Superior temporal gyrus (tissue), 1 donor: Measurements from ENCODE around the gene SCARF1.

Source experiments
- DNase-seq: peaks from one replicate; pipeline ENCODE4 v3.0.0-alpha.2; 2016; ENCODE audit errors: extremely low spot score

The SCARF1 gene

GRCh38 chr17:1598399-1599095, 47.0 kb downstream of the SCARF1 start:
- no peak for DNase-seq

GRCh38 chr17:1597861-1598342, 47.6 kb downstream of the SCARF1 start:
- no peak for DNase-seq

GRCh38 chr17:1593630-1593931, 52.0 kb downstream of the SCARF1 start:
- no peak for DNase-seq

- DNase-seq = no peak
Measured at GRCh38 chr17:1592751-1593629, 52.5 kb downstream of the SCARF1 start.

GRCh38 chr17:1591474-1592090, 54.0 kb downstream of the SCARF1 start:
- DNase-seq = no peak

GRCh38 chr17:1590747-1591473, 54.6 kb downstream of the SCARF1 start:
- DNase-seq = no peak

- peak; percentile 40 for DNase-seq
Measured at GRCh38 chr17:1590029-1590746, 55.3 kb downstream of the SCARF1 start.

- DNase-seq = no peak
Measured at GRCh38 chr17:1588821-1589585, 56.5 kb downstream of the SCARF1 start.

- DNase-seq = no peak
Measured at GRCh38 chr17:1584167-1584566, 61.4 kb downstream of the SCARF1 start.
